Hepatic stellate cell (primary cell): ENCODE measurements around the gene WWC1.
"Not testable (repeated sequence)": the region's sequence is repeated elsewhere in the genome, so short reads cannot be mapped to it uniquely, and the experiment has no call there.

Source experiments
- DNase-seq: peaks from one replicate; pipeline ENCODE4 v3.0.0; 2011; ENCODE audit warnings: low spot score

Gene WWC1

GRCh38 chr5:168308976-168309598, 17.6 kb downstream of the WWC1 start:
- DNase-seq: no peak

DNA sequence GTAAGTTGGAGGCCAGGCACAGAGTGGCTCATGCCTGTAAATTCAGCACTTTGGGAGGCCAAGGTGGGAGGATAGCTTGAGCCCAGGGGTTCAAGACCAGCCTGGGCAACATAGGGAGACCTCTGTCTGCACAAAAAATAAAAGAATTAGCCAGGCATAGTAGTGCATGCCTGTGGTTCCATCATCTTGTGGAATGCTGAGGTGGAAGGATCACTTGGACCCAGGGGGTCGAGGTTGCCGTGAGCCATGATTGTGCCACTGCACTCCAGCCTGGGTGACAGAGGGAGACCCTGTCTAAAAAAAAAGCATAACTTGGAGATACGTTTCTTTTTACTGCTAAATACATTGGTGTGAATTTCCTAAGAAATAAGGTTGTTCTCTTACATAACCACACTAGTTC, 19.1 kb downstream of the WWC1 start:
- not testable (repeated sequence) for DNase-seq

DNA sequence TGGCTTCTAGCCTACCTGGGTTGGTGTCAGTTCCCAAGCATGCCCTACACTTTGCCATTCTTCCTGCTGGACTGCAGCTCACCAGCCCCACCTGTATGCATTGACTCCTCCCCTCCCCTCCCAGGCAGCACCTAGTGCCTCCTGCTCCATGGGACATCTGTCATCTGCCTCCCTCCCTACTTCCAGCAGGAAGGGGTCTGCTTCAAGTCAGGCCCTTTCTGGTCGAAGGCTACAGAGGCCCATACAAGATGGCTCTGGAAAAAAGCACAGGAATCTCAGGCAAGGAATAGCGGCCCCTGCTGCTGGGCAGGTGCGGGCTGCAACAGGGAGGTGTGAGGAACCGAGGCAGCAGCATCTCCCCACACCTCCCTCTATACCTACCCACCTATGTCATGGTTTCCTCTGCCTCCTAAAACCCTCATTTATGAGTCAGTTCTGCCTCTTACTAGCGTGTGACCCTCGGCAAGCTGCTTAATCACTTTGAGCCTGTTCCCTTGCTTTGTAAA, 19.7 kb downstream of the WWC1 start:
- no peak for DNase-seq

GRCh38 chr5:168312606-168313295, 21.3 kb downstream of the WWC1 start:
- no peak for DNase-seq

DNA sequence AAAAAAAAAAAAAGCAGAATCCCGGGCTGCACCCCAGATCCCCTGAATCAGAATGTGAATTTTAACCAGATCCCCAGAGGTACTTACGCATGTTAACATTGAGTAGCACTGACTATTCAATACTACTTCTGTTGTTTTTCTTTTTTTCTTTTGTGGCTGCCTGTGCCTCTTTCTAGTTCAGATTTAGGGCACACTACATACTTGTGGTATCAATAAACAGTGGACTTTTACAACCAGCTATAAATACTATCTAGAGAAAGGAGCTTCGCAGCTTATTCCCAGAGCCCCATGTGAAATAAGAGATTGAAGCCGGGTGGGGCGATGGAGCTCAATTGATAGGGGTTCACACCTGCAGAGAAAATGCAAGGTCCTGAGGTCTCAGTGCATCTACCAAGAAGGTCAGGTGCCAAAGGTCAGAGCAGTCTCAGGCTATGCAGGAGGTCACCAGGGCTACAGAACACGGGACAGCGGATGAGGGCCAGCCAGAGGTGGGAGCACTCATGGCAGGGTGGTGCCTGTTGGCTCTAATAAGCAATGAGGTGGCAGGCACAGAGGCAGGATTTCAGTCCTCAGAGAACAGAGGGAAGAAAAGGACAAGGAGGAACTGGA, 22.3 kb downstream of the WWC1 start:
- no peak for DNase-seq

GRCh38 chr5:168314735-168315411, 23.4 kb downstream of the WWC1 start:
- DNase-seq: peak; percentile 60

DNA sequence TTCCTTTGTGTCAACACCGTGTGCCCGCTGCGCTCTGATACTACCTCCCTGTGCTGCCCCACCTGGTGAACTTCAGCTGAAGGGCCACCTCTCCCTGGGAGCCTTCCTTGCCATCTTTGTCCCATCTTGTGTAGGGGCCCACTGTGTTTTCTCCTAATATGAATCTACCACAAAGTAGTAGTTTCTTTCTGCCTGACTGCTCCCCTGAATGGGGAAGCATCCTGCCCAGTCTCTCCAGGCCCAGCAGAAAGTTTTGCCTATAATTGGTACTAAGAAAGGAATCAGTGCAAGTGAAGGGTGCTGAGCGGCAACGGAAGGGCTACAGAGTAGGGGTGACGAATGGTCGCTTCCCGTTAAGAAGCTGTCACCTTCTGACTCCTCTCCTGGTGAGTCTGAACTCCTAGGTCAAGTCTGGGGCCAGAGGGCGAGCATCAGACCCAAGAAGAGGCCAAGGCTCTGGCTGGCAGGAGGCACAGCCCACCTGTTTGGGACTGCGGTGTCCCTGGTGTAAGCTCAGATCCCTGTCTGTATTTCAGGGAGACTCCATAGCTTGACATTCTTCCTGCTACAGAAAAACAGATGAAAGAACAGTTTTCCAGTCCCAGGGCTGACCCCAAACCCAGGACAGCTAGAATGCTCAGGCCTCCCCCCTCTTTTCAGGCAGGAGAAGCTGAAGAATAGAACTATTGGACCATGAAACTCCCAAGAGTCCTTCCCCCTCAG, 24.1 kb downstream of the WWC1 start:
- no peak for DNase-seq

DNA sequence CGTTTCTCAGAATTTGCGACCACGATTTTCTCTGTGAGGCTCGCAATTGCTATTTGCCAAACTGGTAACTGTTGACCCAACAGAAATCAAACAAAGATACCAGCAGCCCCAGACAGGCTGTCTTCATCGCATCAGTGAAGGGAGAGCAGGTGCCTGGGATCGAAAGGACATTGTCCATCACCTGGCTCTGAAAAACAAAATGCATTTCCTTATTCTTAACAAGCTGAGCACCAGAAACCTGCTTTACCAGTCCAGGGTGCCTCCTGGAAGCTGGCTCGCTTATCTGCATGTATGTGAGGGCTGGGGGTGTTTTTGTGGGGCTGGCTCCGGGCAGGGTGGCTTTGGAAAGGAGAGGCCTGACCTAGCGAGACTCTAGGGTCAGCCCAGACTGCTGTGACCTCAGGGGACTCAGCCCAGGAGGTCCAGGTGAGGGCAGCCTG, 24.7 kb downstream of the WWC1 start:
- DNase-seq: no peak

DNA sequence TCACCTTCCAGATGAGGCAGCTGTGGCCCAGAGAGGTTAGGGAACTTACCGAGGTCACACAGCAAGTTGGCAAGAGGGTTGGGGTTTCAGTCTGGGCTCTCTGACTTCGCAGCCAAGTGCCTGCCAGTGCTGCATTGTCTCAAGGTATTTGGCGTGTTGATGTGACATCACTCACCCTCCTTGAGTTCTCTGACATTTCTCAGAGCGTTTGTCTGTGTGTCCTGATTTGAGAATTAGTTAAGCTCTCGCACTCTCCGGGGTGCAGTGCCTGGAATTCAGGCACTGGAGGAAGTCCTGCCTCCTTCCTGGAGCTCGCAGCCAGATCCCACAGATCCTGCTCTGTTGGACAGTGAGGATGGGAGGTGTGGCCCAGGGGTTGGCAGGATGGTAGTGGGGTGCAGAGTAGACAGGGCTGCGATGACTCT, 25.7 kb downstream of the WWC1 start:
- DNase-seq: no peak

GRCh38 chr5:168317521-168318147, 26.2 kb downstream of the WWC1 start:
- DNase-seq: peak; percentile 55

GRCh38 chr5:168318240-168318639, 26.8 kb downstream of the WWC1 start:
- no peak for DNase-seq

DNA sequence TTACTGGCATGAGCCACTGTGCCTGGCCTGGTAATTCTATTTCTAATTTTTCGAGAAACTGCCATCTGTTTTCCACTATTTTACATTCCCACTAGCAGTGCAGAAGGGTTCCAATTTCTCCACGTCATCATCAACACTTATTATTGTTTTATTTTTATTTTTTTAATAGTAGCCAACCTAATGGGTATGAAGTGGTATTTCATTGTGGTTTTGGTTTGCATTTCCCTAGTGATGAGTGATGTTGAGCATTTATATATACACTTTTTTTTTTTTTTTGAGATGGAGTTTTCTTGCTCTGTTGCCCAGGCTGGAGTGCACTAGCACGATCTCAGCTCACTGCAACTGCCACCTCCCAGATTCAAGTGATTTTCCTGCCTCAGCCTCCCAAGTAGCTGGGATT, 28.3 kb downstream of the WWC1 start:
- no peak for DNase-seq

DNA sequence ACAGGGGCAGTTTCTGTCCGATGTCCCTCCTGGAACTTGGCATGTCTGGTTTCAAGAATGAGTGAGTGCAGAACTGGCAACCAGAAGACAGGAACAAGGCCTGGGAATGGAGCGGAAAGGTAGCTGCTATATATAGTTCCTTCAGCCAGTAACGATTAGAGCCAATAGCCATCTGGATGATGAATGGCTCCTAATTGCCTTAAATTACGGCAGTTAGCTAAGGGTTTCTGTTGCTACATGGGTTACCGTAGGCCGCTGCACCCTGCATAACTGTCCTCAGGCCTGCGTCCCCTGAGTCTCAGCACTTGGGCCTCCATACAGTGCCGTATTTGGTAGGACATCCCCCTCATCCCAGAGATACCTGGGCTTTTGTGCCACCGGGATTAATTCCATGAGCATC, 29.4 kb downstream of the WWC1 start:
- DNase-seq: no peak

DNA sequence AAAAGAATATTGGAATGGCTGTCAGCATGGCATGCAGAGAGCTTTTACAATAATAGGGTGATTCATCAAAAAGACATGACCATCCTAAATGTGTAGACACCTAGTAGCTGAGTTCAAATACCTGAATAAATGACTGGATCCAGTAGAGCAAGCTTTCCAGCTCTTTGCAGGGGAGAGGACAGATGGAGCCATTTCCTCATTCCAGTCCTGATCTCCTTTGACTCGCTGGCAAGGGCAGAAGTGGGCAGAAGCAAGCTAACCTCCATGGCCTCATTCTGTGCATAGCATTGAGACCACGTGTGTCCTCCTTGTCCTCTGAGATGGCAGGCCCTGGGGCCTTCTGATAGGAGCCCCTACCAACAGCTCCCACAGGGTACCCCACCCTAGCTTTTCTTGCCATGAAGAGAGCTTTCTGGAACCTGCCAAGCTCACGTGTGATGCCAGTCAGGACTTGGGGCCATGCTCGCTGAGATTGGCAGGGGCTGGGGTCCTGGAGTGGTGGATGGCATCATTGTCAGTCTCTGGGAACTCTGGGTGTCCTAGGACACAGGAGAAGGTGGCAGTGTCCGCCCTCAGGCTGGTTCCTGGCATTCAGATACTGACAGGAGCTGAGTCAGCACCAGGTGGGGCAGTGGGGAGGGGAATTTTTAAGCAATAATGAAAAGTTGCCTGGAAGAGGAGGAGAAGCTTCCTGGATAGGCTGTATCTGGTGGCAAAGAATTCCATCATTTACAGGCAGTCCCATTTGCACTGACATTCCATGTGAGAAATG, 33.6 kb downstream of the WWC1 start:
- no peak for DNase-seq

- no peak for DNase-seq
Observed at GRCh38 chr5:168327019-168327421, 35.6 kb downstream of the WWC1 start.

DNA sequence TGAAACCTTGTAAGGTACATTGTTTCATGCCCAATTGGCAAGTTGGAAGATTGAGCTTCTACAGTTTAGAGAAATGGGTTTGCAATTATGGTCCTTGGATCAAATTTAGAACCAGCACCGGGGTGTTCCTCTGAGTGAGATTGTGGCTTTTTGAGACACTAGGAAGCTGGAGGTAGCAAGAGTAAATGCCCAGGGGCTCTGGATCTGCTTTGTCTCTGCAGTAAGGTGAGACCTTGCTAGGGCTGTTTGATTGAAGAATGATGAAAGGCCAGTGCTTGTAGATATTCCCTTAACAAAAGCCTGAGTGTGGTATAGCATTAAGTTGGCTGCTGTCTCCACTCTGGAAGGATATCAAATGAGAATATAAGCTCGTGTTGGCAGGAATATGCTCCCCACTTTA, 36.0 kb downstream of the WWC1 start:
- no peak for DNase-seq

- no peak for DNase-seq
Observed at GRCh38 chr5:168327994-168328393, 36.5 kb downstream of the WWC1 start.

- DNase-seq: no peak
Observed at GRCh38 chr5:168328814-168329213, 37.4 kb downstream of the WWC1 start.

DNA sequence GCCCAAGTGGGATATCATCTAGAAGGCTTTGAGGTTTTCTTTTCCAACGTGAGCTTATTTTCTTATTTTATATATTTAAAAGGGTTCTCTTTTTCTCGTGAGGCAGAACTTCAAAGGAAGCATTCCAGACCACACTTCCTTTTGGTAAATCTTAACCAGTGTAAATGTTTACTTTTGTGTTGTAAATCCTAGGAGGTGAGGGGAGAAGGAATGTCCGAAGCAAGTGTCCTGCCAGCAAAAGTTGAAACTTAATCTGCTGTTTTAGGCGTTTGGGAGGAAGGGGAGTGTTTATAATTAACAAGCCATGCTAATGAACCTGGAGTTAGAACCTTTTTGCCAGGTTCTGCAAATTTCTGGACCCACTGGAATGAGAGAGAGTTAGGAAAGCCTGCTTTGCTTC, 37.9 kb downstream of the WWC1 start:
- no peak for DNase-seq

GRCh38 chr5:168332042-168332441, 40.6 kb downstream of the WWC1 start:
- DNase-seq: no peak

DNA sequence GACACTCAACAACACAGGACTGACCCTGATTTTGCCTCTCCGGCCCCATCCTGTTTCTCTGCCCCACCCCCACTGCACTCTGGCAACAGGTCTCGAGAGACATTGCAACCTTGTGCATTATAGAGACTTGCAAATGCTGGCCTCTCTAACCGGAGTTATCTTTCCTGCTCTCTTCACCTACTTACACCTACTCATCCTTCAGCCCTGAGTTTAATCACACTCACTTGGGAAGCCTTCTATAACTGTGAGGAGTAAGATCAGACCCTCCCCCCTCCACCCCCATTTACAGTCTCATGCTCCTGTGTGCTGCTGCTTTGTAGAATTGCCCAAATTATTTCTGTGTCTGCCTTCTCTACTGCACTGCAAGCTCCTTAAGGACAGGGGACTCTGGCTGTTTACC, 42.8 kb downstream of the WWC1 start:
- no peak for DNase-seq
